SK-N-SH treated with all-trans-retinoic acid at 6 μM for 48 hours (cell line): ENCODE measurements around the gene DOCK4.

Experiments
- ATAC-seq: fragments of 200-7000 bp; cut with Tn5 transposase; 3 replicates; pipeline ENCODE4 v1.9.1; 2020; ENCODE audit warnings: mild to moderate bottlenecking, moderate library complexity
- ARNTL ChIP-seq: fragments of 450-650 bp; formaldehyde crosslinking; IDR thresholded peaks from 2 replicates; pipeline ENCODE4 v1.5.0; 2020; ENCODE audit warnings: low read depth, mild to moderate bottlenecking, moderate library complexity, borderline replicate concordance
- CSDC2 ChIP-seq: fragments of 250-450 bp; sonication (Bioruptor Pico); IDR thresholded peaks from 2 replicates; pipeline ENCODE4 v1.5.0; 2020; ENCODE audit warnings: mild to moderate bottlenecking, moderate library complexity
- GLIS3 ChIP-seq: fragments of 250-450 bp; sonication (Bioruptor Pico); IDR thresholded peaks from 2 replicates; pipeline ENCODE4 v1.5.0; 2020; ENCODE audit warnings: mild to moderate bottlenecking, moderate library complexity
- ISL1 ChIP-seq: fragments of 250-450 bp; sonication (Bioruptor Pico); IDR thresholded peaks from 2 replicates; pipeline ENCODE4 v2.1.2; 2022; ENCODE audit warnings: mild to moderate bottlenecking, moderate library complexity
- OSR1 ChIP-seq: fragments of 250-450 bp; sonication (Bioruptor Pico); IDR thresholded peaks from 2 replicates; pipeline ENCODE4 v1.8.0; 2022; ENCODE audit warnings: moderate library complexity, mild to moderate bottlenecking, inconsistent platforms
- PATZ1 ChIP-seq: fragments of 250-450 bp; sonication (Bioruptor Pico); IDR thresholded peaks from 2 replicates; pipeline ENCODE4 v1.8.0; 2020; ENCODE audit warnings: mild to moderate bottlenecking, moderate library complexity, borderline replicate concordance
- PPARA ChIP-seq: fragments of 250-450 bp; sonication (Bioruptor Pico); IDR thresholded peaks from 2 replicates; pipeline ENCODE4 v1.5.0; 2020; ENCODE audit warnings: mild to moderate bottlenecking, borderline replicate concordance
- RARB ChIP-seq: fragments of 250-450 bp; sonication (Bioruptor Pico); IDR thresholded peaks from 2 replicates; pipeline ENCODE4 v1.8.0; 2021; ENCODE audit warnings: mild to moderate bottlenecking, moderate library complexity
- SNAI2 ChIP-seq: fragments of 250-450 bp; sonication (Bioruptor Pico); IDR thresholded peaks from 2 replicates; pipeline ENCODE4 v1.5.0; 2020; ENCODE audit warnings: mild to moderate bottlenecking, moderate library complexity
- TCF4 ChIP-seq: fragments of 250-450 bp; sonication (Bioruptor Pico); IDR thresholded peaks from 2 replicates; pipeline ENCODE4 v1.8.0; 2021; ENCODE audit warnings: mild to moderate bottlenecking, moderate library complexity, borderline replicate concordance
- TOX ChIP-seq: fragments of 250-450 bp; sonication (Bioruptor Pico); IDR thresholded peaks from 2 replicates; pipeline ENCODE4 v1.8.0; 2021; ENCODE audit warnings: mild to moderate bottlenecking, moderate library complexity, borderline replicate concordance
- ZC3H10 ChIP-seq: fragments of 250-450 bp; sonication (Bioruptor Pico); IDR thresholded peaks from 2 replicates; pipeline ENCODE4 v1.5.1; 2021; ENCODE audit warnings: mild to moderate bottlenecking, moderate library complexity
- ZFP3 ChIP-seq: fragments of 250-450 bp; sonication (Bioruptor Pico); IDR thresholded peaks from 2 replicates; pipeline ENCODE4 v1.5.0; 2020; ENCODE audit warnings: mild to moderate bottlenecking, moderate library complexity
- ZFP30 ChIP-seq: fragments of 450-650 bp; formaldehyde crosslinking; IDR thresholded peaks from 2 replicates; pipeline ENCODE4 v1.5.0; 2022; ENCODE audit warnings: mild to moderate bottlenecking, moderate library complexity
- ZNF565 ChIP-seq: fragments of 450-650 bp; formaldehyde crosslinking; conservative IDR thresholded peaks from 2 replicates; pipeline ENCODE4 v1.5.0; 2020; ENCODE audit warnings: low read depth, mild to moderate bottlenecking, moderate library complexity
- ZNF70 ChIP-seq: fragments of 450-650 bp; formaldehyde crosslinking; IDR thresholded peaks from 2 replicates; pipeline ENCODE4 v1.5.0; 2020; ENCODE audit warnings: mild to moderate bottlenecking, moderate library complexity
- ZNF8 ChIP-seq: fragments of 450-650 bp; formaldehyde crosslinking; IDR thresholded peaks from 2 replicates; pipeline ENCODE4 v1.5.0; 2020; ENCODE audit warnings: mild to moderate bottlenecking, moderate library complexity
- TF ChIP-seq, protein P1 (sequence below): fragments of 250-450 bp; sonication (Bioruptor Pico); IDR thresholded peaks from 2 replicates; pipeline ENCODE4 v1.5.0; 2020; ENCODE audit warnings: mild to moderate bottlenecking, moderate library complexity
- TF ChIP-seq, protein P2 (sequence below): fragments of 250-450 bp; sonication (Bioruptor Pico); IDR thresholded peaks from 2 replicates; pipeline ENCODE4 v1.5.1; 2021; ENCODE audit warnings: mild to moderate bottlenecking, moderate library complexity
- TF ChIP-seq, protein P3 (sequence below): fragments of 250-450 bp; sonication (Bioruptor Pico); IDR thresholded peaks from 2 replicates; pipeline ENCODE4 v1.8.0; 2021; ENCODE audit warnings: low read depth, mild to moderate bottlenecking, moderate library complexity, borderline replicate concordance
- TF ChIP-seq, protein P4 (sequence below): fragments of 250-450 bp; sonication (Bioruptor Pico); IDR thresholded peaks from 2 replicates; pipeline ENCODE4 v1.5.1; 2020; ENCODE audit warnings: low read depth, mild to moderate bottlenecking, moderate library complexity

Gene DOCK4

DNA sequence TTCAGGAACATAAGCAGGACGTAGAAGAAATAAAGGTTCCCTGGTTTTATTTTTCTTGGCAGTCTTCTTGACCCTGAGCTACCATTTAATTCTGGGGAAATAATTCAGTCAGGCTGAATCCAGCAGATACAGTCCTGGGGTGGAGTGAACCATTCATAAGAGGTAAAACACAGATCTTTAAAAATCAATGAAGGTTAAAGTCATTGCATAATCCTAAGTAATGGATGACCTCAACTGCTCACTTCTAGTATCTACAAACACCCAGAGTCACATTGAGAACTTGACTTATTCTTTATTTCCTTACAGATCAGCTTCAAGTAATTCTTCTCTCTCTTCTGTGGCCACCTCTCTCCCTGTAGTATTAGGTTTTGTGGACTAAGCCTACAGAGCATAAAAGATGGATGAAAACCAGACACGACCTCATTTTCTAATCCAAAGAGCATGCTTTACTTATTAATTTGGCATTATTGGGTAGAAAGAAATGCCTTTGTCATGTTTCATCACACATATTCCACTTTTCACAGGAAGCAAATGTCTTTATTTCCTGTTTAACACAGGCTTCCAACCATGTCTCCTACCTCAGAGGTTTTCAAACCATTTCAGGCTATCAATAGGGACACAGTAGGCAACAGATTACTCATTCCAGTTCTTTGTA is 461.6 kb downstream of the DOCK4 start:
- peak; percentile 91 for ATAC-seq
- TF ChIP-seq ISL1 (CRISPR knock-in tag) (peak; percentile 77), TOX (CRISPR knock-in tag) (peak; percentile 60; the same call in 1 of the 2 replicates), ZC3H10 (CRISPR knock-in tag) (peak; percentile 60; the same call in 1 of the 2 replicates)
- TF ChIP-seq, protein P1, sequence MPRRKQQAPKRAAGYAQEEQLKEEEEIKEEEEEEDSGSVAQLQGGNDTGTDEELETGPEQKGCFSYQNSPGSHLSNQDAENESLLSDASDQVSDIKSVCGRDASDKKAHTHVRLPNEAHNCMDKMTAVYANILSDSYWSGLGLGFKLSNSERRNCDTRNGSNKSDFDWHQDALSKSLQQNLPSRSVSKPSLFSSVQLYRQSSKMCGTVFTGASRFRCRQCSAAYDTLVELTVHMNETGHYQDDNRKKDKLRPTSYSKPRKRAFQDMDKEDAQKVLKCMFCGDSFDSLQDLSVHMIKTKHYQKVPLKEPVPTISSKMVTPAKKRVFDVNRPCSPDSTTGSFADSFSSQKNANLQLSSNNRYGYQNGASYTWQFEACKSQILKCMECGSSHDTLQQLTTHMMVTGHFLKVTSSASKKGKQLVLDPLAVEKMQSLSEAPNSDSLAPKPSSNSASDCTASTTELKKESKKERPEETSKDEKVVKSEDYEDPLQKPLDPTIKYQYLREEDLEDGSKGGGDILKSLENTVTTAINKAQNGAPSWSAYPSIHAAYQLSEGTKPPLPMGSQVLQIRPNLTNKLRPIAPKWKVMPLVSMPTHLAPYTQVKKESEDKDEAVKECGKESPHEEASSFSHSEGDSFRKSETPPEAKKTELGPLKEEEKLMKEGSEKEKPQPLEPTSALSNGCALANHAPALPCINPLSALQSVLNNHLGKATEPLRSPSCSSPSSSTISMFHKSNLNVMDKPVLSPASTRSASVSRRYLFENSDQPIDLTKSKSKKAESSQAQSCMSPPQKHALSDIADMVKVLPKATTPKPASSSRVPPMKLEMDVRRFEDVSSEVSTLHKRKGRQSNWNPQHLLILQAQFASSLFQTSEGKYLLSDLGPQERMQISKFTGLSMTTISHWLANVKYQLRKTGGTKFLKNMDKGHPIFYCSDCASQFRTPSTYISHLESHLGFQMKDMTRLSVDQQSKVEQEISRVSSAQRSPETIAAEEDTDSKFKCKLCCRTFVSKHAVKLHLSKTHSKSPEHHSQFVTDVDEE: no peak

DNA sequence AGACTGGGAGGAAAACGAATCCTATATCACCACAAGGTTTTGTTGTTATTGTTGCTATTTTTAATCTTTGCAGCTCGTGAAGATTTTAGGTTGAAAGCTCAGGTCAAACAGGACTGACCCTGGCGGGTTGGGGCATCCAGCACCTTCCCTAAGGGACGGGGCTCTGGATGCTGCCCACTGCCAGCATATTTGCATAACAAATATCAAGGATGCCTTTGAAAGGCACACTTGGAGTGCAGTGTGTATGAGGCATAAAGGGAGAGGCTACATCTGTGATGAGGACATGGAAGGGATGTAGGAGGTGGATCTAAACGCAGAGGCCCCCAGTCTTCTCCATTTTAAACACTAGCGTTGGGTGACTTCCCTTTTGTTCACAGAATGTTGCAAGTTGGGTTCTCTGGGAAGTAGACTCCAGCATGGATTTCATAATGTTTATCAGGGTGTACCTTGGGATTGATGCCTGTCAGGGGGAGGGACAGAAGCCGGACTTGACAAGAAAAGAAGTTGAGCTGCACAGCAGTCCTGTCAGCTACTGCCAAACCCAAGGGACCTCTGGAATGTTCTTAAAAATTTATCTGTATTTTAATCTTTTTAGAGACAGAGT is 462.9 kb downstream of the DOCK4 start:
- TF ChIP-seq ZC3H10 (CRISPR knock-in tag) (no peak), ZNF8 (CRISPR knock-in tag) (no peak), RARB (CRISPR knock-in tag) (no peak), ZNF70 (CRISPR knock-in tag) (no peak), GLIS3 (CRISPR knock-in tag) (no peak), TCF4 (CRISPR knock-in tag) (no peak), CSDC2 (CRISPR knock-in tag) (no peak), ZFP30 (CRISPR knock-in tag) (no peak), SNAI2 (CRISPR knock-in tag) (no peak), ZNF565 (CRISPR knock-in tag) (no peak), PPARA (CRISPR knock-in tag) (no peak), ISL1 (CRISPR knock-in tag) (no peak), OSR1 (CRISPR knock-in tag) (no peak), ARNTL (CRISPR knock-in tag) (no peak), PATZ1 (CRISPR knock-in tag) (no peak), ZFP3 (no peak)
- TF ChIP-seq, protein P2, sequence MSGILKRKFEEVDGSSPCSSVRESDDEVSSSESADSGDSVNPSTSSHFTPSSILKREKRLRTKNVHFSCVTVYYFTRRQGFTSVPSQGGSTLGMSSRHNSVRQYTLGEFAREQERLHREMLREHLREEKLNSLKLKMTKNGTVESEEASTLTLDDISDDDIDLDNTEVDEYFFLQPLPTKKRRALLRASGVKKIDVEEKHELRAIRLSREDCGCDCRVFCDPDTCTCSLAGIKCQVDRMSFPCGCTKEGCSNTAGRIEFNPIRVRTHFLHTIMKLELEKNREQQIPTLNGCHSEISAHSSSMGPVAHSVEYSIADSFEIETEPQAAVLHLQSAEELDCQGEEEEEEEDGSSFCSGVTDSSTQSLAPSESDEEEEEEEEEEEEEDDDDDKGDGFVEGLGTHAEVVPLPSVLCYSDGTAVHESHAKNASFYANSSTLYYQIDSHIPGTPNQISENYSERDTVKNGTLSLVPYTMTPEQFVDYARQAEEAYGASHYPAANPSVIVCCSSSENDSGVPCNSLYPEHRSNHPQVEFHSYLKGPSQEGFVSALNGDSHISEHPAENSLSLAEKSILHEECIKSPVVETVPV (CRISPR knock-in tag): no peak
- TF ChIP-seq, protein P3, sequence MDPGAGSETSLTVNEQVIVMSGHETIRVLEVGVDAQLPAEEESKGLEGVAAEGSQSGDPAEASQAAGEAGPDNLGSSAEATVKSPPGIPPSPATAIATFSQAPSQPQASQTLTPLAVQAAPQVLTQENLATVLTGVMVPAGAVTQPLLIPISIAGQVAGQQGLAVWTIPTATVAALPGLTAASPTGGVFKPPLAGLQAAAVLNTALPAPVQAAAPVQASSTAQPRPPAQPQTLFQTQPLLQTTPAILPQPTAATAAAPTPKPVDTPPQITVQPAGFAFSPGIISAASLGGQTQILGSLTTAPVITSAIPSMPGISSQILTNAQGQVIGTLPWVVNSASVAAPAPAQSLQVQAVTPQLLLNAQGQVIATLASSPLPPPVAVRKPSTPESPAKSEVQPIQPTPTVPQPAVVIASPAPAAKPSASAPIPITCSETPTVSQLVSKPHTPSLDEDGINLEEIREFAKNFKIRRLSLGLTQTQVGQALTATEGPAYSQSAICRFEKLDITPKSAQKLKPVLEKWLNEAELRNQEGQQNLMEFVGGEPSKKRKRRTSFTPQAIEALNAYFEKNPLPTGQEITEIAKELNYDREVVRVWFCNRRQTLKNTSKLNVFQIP (CRISPR knock-in tag): no peak
- TF ChIP-seq, protein P1: no peak
- TF ChIP-seq, protein P4, sequence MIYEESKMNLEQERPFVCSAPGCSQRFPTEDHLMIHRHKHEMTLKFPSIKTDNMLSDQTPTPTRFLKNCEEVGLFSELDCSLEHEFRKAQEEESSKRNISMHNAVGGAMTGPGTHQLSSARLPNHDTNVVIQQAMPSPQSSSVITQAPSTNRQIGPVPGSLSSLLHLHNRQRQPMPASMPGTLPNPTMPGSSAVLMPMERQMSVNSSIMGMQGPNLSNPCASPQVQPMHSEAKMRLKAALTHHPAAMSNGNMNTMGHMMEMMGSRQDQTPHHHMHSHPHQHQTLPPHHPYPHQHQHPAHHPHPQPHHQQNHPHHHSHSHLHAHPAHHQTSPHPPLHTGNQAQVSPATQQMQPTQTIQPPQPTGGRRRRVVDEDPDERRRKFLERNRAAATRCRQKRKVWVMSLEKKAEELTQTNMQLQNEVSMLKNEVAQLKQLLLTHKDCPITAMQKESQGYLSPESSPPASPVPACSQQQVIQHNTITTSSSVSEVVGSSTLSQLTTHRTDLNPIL: no peak
- ATAC-seq: no peak
